CD14-positive monocyte (primary cell): ENCODE measurements around the gene ZMYND10. TPM values are rescaled to one million over a fixed set of nuclear protein-coding genes. Genes with fewer than 3 reads are reported as not detected.

Experiments used
- DNase-seq, 3 donors: peaks; one replicate each; pipeline ENCODE4 v3.0.0-alpha.2; 2011 to 2022
- H2AFZ ChIP-seq: 2 replicates; pipeline ENCODE4 v1.6.0; 2012; ENCODE audit warnings: mild to moderate bottlenecking, low read depth, low read length, inconsistent platforms; ENCODE audit not compliant: insufficient read depth, poor library complexity, severe bottlenecking
- H3K27ac ChIP-seq, 2 donors: 1 replicate in 1 of 2; 2 replicates in 1 of 2; pipeline ENCODE4 v1.5.1; 2012 to 2013; ENCODE audit warnings: low read length in 2 of 2, control low read depth in 1 of 2, inconsistent platforms in 1 of 2, low read depth in 1 of 2, mild to moderate bottlenecking in 1 of 2
- H3K27me3 ChIP-seq, 2 donors: one replicate each; pipeline versions ENCODE4 v1.6.0 to v1.6.1; 2011 to 2013; ENCODE audit warnings: low read length in 2 of 2; ENCODE audit not compliant: control insufficient read depth in 2 of 2, insufficient read depth in 2 of 2
- H3K36me3 ChIP-seq, 2 donors: replicated peaks in 1 of 2; 1 replicate in 1 of 2; 2 replicates in 1 of 2; pipeline versions ENCODE4 v1.5.1 to v1.6.1; 2012 to 2013; ENCODE audit warnings: low read length in 2 of 2, control low read depth in 1 of 2, inconsistent platforms in 1 of 2, mild to moderate bottlenecking in 1 of 2; ENCODE audit not compliant: insufficient read depth in 2 of 2, control insufficient read depth in 1 of 2
- H3K4me1 ChIP-seq, 2 donors: 1 replicate in 1 of 2; 2 replicates in 1 of 2; pipeline versions ENCODE4 v1.5.1 to v1.6.1; 2012 to 2013; ENCODE audit warnings: low read length in 2 of 2, control low read depth in 1 of 2, inconsistent platforms in 1 of 2, mild to moderate bottlenecking in 1 of 2, moderate library complexity in 1 of 2; ENCODE audit not compliant: insufficient read depth in 2 of 2, control insufficient read depth in 1 of 2
- H3K4me2 ChIP-seq: replicated peaks from 2 replicates; pipeline ENCODE3; 2012; ENCODE audit warnings: low read length, moderate library complexity, mild to moderate bottlenecking; ENCODE audit not compliant: poor library complexity, severe bottlenecking; ENCODE audit errors: extremely low read depth
- H3K4me3 ChIP-seq, 3 experiments: fragments of 200-600 bp in 1 of 3; sonication (generic) in 1 of 3; replicated peaks in 1 of 3; 1 replicate in 2 of 3; 2 replicates in 1 of 3; pipeline ENCODE4 v1.5.1; 2011 to 2013; ENCODE audit warnings: low read length in 3 of 3, mild to moderate bottlenecking in 3 of 3, control low read depth in 2 of 3, low read depth in 2 of 3, inconsistent platforms in 1 of 3, moderate library complexity in 1 of 3
- H3K79me2 ChIP-seq: 2 replicates; pipeline ENCODE4 v1.6.0; 2012; ENCODE audit warnings: mild to moderate bottlenecking, control low read depth, inconsistent platforms, low read length, moderate library complexity; ENCODE audit not compliant: insufficient read depth
- H3K9ac ChIP-seq: 2 replicates; pipeline ENCODE4 v1.6.0; 2017; ENCODE audit warnings: low read length, mild to moderate bottlenecking; ENCODE audit not compliant: insufficient read depth, poor library complexity, severe bottlenecking
- H3K9me3 ChIP-seq, 2 donors: replicated peaks in 1 of 2; 1 replicate in 1 of 2; 2 replicates in 1 of 2; pipeline versions ENCODE4 v1.5.1 to v1.6.1; 2012 to 2013; ENCODE audit warnings: low read length in 2 of 2, control low read depth in 1 of 2; ENCODE audit not compliant: control insufficient read depth in 1 of 2, insufficient read depth in 1 of 2
- H4K20me1 ChIP-seq: 2 replicates; pipeline ENCODE4 v1.6.0; 2012; ENCODE audit warnings: mild to moderate bottlenecking, low read length, control low read depth, moderate library complexity; ENCODE audit not compliant: insufficient read depth
- H3K27ac Mint-ChIP-seq, 7 donors: one replicate each; pipeline ENCODE4 v1.8.0; 2020; ENCODE audit warnings: mild to moderate bottlenecking in 7 of 7, mixed read lengths in 7 of 7, moderate library complexity in 6 of 7, inconsistent platforms in 2 of 7
- H3K27me3 Mint-ChIP-seq, 3 donors: one replicate each; pipeline ENCODE4 v1.8.0; 2021 to 2022; ENCODE audit warnings: low read depth in 3 of 3, mild to moderate bottlenecking in 3 of 3, mixed read lengths in 3 of 3, moderate library complexity in 3 of 3, inconsistent platforms in 1 of 3
- H3K36me3 Mint-ChIP-seq, 2 donors: one replicate each; pipeline ENCODE4 v1.8.0; 2020; ENCODE audit warnings: mixed read lengths in 2 of 2, inconsistent platforms in 1 of 2, mild to moderate bottlenecking in 1 of 2
- H3K4me1 Mint-ChIP-seq: one replicate; pipeline ENCODE4 v1.8.0; 2020; ENCODE audit warnings: mild to moderate bottlenecking, mixed read lengths
- H3K4me3 Mint-ChIP-seq, 2 donors: one replicate each; pipeline ENCODE4 v1.8.0; 2020; ENCODE audit warnings: mild to moderate bottlenecking in 2 of 2, mixed read lengths in 2 of 2, moderate library complexity in 1 of 2
- H3K9me3 Mint-ChIP-seq, 7 donors: one replicate each; pipeline ENCODE4 v1.8.0; 2020 to 2022; ENCODE audit warnings: mixed read lengths in 7 of 7, mild to moderate bottlenecking in 6 of 7, moderate library complexity in 6 of 7, inconsistent platforms in 2 of 7
- CTCF ChIP-seq: fragments of 200-600 bp; IDR thresholded peaks from one replicate; pipeline ENCODE4 v1.8.0; 2022; ENCODE audit warnings: antibody characterized with exemption, mild to moderate bottlenecking
- WGBS: methylation state at CpG from one replicate; pipeline ENCODE4 v1.1.5; 2013; ENCODE audit warnings: missing lambda C conversion rate; ENCODE audit not compliant: insufficient coverage; 5-methylcytosine and 5-hydroxymethylcytosine counted together
- intact Hi-C, 2 donors: fragments of 100-400 bp; cut with micrococcal nuclease; formaldehyde crosslinking; loops; one replicate each; pipeline versions ENCODE4 v1.15.0 to v1.15.1; 2023
- polyA plus RNA-seq, 3 donors: library from polyadenylated mRNA; depleted of rRNA in 1 of 3; unstranded in 2 of 3; stranded (reverse) in 1 of 3; fragments of 300-500 nt in 2 of 3; fragments of >200 nt in 1 of 3; fragmentation: Illumina TruSeq in 2 of 3; gene quantifications; 1 replicate in 2 of 3; 2 replicates in 1 of 3; pipeline ENCODE4 v1.2.3, GENCODE V29; 2012 to 2021

Gene ZMYND10
- polyA plus RNA-seq, 3 donors, result 0.12 to 1.7 (median 0.19) TPM

GRCh38 chr3:50292159-50293078 is 53.1 kb downstream of the ZMYND10 start, which contains the start of gene IFRD2:
Gene IFRD2 (minus strand): TSS chr3:50292429. CDS start chr3:50292274, 155 bp downstream.
- H4K20me1 ChIP-seq, result no peaks in the 10 kb centered on the region
- H3K9me3 Mint-ChIP-seq, result no peaks in the 10 kb centered on the region
- peaks cover 26% of the 10 kb centered on the region for H3K79me2 ChIP-seq
- H3K4me1 ChIP-seq, result peaks cover 16 to 24% of the 10 kb centered on the region in 2 donors
- no peak for TF ChIP-seq CTCF
- H3K27ac Mint-ChIP-seq, result peak within 1 kb of the TSS; percentile 87 to 98 (median 94)
- peak within 1 kb of the TSS; percentile 65 to 82 (median 70) for H3K4me3 ChIP-seq
- H3K36me3 ChIP-seq, result peaks cover 26 to 31% of the 10 kb centered on the region in 2 donors
- H3K36me3 Mint-ChIP-seq, result peaks cover 24 to 37% of the 10 kb centered on the region in 2 donors
- no peaks in the 10 kb centered on the region for H3K9me3 ChIP-seq
- peak; percentile 96 to 98 (median 97) for DNase-seq
- peak within 1 kb of the TSS; percentile 91 for H3K4me2 ChIP-seq
- WGBS, result under 1% methylated on average over 64 of the region's 67 CpGs
- intact Hi-C loops, result loop anchor here in 1 of 2 donors (2.0 kb wide), 1 partner anchor 32 kb away; no protein-coding TSS in a partner anchor
- peaks cover 15% of the 10 kb centered on the region for H3K4me1 Mint-ChIP-seq
- peak within 1 kb of the TSS; percentile 82 for H3K9ac ChIP-seq
- H2AFZ ChIP-seq, result peak within 1 kb of the TSS; percentile 89
- peak within 1 kb of the TSS; percentile 57 to 90 for H3K27ac ChIP-seq
- H3K27me3 ChIP-seq, result no peaks in the 10 kb centered on the region
- peaks cover 0 to under 1% (median 0%) of the 10 kb centered on the region in 3 donors for H3K27me3 Mint-ChIP-seq
- H3K4me3 Mint-ChIP-seq, result peak within 1 kb of the TSS; percentile 70 to 93

Other genes starting within 250 kb of the ZMYND10 start
- under 1 TPM in 1 of 3 donors, not detected in 2; 0.01 TPM for gene SEMA3F, start 190.4 kb downstream of the ZMYND10 start, polyA plus RNA-seq
- gene GNAT1, start 154.1 kb downstream of the ZMYND10 start, polyA plus RNA-seq, result not detected
- gene SLC38A3, start 140.5 kb downstream of the ZMYND10 start, polyA plus RNA-seq, result not detected
- 1,000 to 10,000 TPM in 2 of 3 donors, 100 to 1,000 TPM in 1; 914 to 1,492 (median 1,165) TPM for gene GNAI2, start 109.5 kb downstream of the ZMYND10 start, polyA plus RNA-seq
- under 1 TPM in 1 of 3 donors, not detected in 2; 0.56 TPM for gene SEMA3B, start 76.6 kb downstream of the ZMYND10 start, polyA plus RNA-seq
- not detected for gene LSMEM2, start 66.6 kb downstream of the ZMYND10 start, polyA plus RNA-seq
- gene IFRD2, start 53.3 kb downstream of the ZMYND10 start, polyA plus RNA-seq, result 10 to 100 TPM; 17.1 to 35.1 (median 23.3) TPM
- 1 to 10 TPM; 3.4 to 5.8 (median 4.9) TPM for gene HYAL3, start 46.3 kb downstream of the ZMYND10 start, polyA plus RNA-seq
- gene NAA80, start 46.3 kb downstream of the ZMYND10 start, polyA plus RNA-seq, result 10 to 100 TPM in 1 of 3 donors, 1 to 10 TPM in 2; 2.3 to 21.3 (median 4.6) TPM
- gene HYAL1, start 42.2 kb downstream of the ZMYND10 start, polyA plus RNA-seq, result under 1 TPM in 1 of 3 donors, not detected in 2; 0.57 TPM
- 10 to 100 TPM; 18.3 to 25.8 (median 18.9) TPM for gene HYAL2, start 23.0 kb downstream of the ZMYND10 start, polyA plus RNA-seq
- gene TUSC2, start 17.5 kb downstream of the ZMYND10 start, polyA plus RNA-seq, result 10 to 100 TPM; 22.6 to 55.7 (median 47.0) TPM
- gene RASSF1, start 4.9 kb downstream of the ZMYND10 start, polyA plus RNA-seq, result 100 to 1,000 TPM in 1 of 3 donors, 10 to 100 TPM in 2; 16.0 to 229 (median 24.0) TPM
- 10 to 100 TPM; 20.9 to 37.9 (median 23.5) TPM for gene NPRL2, start 5.0 kb upstream of the ZMYND10 start, polyA plus RNA-seq
- gene CYB561D2, start 5.1 kb upstream of the ZMYND10 start, polyA plus RNA-seq, result 10 to 100 TPM; 78.9 to 94.0 (median 82.5) TPM
- gene TMEM115, start 13.8 kb upstream of the ZMYND10 start, polyA plus RNA-seq, result 10 to 100 TPM; 14.5 to 36.2 (median 32.9) TPM
- under 1 TPM in 2 of 3 donors, not detected in 1; 0.09 to 0.16 TPM for gene CACNA2D2, start 157.9 kb upstream of the ZMYND10 start, polyA plus RNA-seq
- 1 to 10 TPM in 1 of 3 donors, under 1 TPM in 2; 0.18 to 1.5 (median 0.76) TPM for gene C3orf18, start 222.0 kb upstream of the ZMYND10 start, polyA plus RNA-seq
- 10 to 100 TPM; 10.1 to 14.0 (median 12.1) TPM for gene HEMK1, start 223.8 kb upstream of the ZMYND10 start, polyA plus RNA-seq